Dendritic cell treated with granulocyte-macrophage colony-stimulating factor and Interleukin-4, amounts not matched to agents 40 ng/mL and 50 ng/mL, for 4 days (primary cell): Measurements from ENCODE around the gene CXXC4.

Experiments used
- H3K27ac Mint-ChIP-seq: one replicate; pipeline ENCODE4 v1.8.0; 2022; ENCODE audit warnings: mild to moderate bottlenecking, mixed read lengths
- H3K27me3 Mint-ChIP-seq: one replicate; pipeline ENCODE4 v1.8.0; 2022; ENCODE audit warnings: mild to moderate bottlenecking, mixed read lengths
- H3K36me3 Mint-ChIP-seq: one replicate; pipeline ENCODE4 v1.8.0; 2022; ENCODE audit warnings: low read depth, mixed read lengths
- H3K4me1 Mint-ChIP-seq: one replicate; pipeline ENCODE4 v1.8.0; 2022; ENCODE audit warnings: low read depth, mixed read lengths
- H3K4me3 Mint-ChIP-seq: one replicate; pipeline ENCODE4 v1.8.0; 2022; ENCODE audit warnings: mild to moderate bottlenecking, moderate library complexity, mixed read lengths
- H3K9me3 Mint-ChIP-seq: one replicate; pipeline ENCODE4 v1.8.0; 2022; ENCODE audit warnings: mixed read lengths
- intact Hi-C: fragments of 100-400 bp; cut with micrococcal nuclease; formaldehyde crosslinking; loops from one replicate; pipeline ENCODE4 v1.15.0; 2022

The CXXC4 gene

GRCh38 chr4:104494822-104495559, at the start of gene CXXC4:
Gene CXXC4, minus strand, starts transcription at chr4:104494894. Its CDS starts 3,092 bp downstream, at chr4:104491802.
- intact Hi-C loops: no loop called here
- Mint-ChIP-seq H3K9me3 (no peaks in the 10 kb centered on the region), H3K4me3 (no peak within 1 kb of the TSS), H3K27me3 (peaks cover 67% of the 10 kb centered on the region), H3K27ac (no peak within 1 kb of the TSS), H3K4me1 (peaks cover 25% of the 10 kb centered on the region), H3K36me3 (no peaks in the 10 kb centered on the region)

GRCh38 chr4:104533156-104533555, 38.5 kb upstream of the CXXC4 start:
- H3K36me3 Mint-ChIP-seq: no peaks in the 10 kb centered on the region
- no peaks in the 10 kb centered on the region for H3K4me1 Mint-ChIP-seq
- H3K27me3 Mint-ChIP-seq: peaks cover 1% of the 10 kb centered on the region
- H3K27ac Mint-ChIP-seq: no peak overlapping the region
- intact Hi-C loops: no loop called here
- H3K4me3 Mint-ChIP-seq: no peak overlapping the region
- H3K9me3 Mint-ChIP-seq: peaks cover 1% of the 10 kb centered on the region

- intact Hi-C loops: no loop called here
- Mint-ChIP-seq H3K4me3 (no peak overlapping the region), H3K27ac (no peak overlapping the region), H3K27me3 (peaks cover 1% of the 10 kb centered on the region), H3K4me1 (no peaks in the 10 kb centered on the region), H3K9me3 (peaks cover 6% of the 10 kb centered on the region), H3K36me3 (no peaks in the 10 kb centered on the region)
These were observed 38.0 kb upstream of the CXXC4 start for GRCh38 chr4:104532677-104533076.

GRCh38 chr4:104531390-104531789, 36.7 kb upstream of the CXXC4 start:
- H3K27ac Mint-ChIP-seq: no peak overlapping the region
- H3K9me3 Mint-ChIP-seq: peaks cover 8% of the 10 kb centered on the region

GRCh38 chr4:104530426-104530825, 35.7 kb upstream of the CXXC4 start:
- Mint-ChIP-seq H3K27me3 (peaks cover 1% of the 10 kb centered on the region), H3K9me3 (peaks cover 8% of the 10 kb centered on the region), H3K27ac (no peak overlapping the region), H3K4me1 (no peaks in the 10 kb centered on the region), H3K36me3 (no peaks in the 10 kb centered on the region), H3K4me3 (no peak overlapping the region)
- intact Hi-C loops: no loop called here

More at GRCh38 chr4:104531390-104531789, 36.7 kb upstream of the CXXC4 start:
- H3K27me3 Mint-ChIP-seq: peaks cover 1% of the 10 kb centered on the region
- intact Hi-C loops: no loop called here
- no peaks in the 10 kb centered on the region for H3K4me1 Mint-ChIP-seq
- H3K36me3 Mint-ChIP-seq: no peaks in the 10 kb centered on the region
- no peak overlapping the region for H3K4me3 Mint-ChIP-seq

- H3K27ac Mint-ChIP-seq: no peak overlapping the region
- H3K9me3 Mint-ChIP-seq: peaks cover 8% of the 10 kb centered on the region
- no peak overlapping the region for H3K4me3 Mint-ChIP-seq
- no peaks in the 10 kb centered on the region for H3K4me1 Mint-ChIP-seq
- H3K36me3 Mint-ChIP-seq: no peaks in the 10 kb centered on the region
- intact Hi-C loops: no loop called here
- no peaks in the 10 kb centered on the region for H3K27me3 Mint-ChIP-seq
These were observed 29.9 kb upstream of the CXXC4 start for GRCh38 chr4:104524591-104524990.

GRCh38 chr4:104524026-104524425, 29.3 kb upstream of the CXXC4 start:
- intact Hi-C loops: no loop called here
- Mint-ChIP-seq H3K4me3 (no peak overlapping the region), H3K27ac (no peak overlapping the region), H3K36me3 (no peaks in the 10 kb centered on the region), H3K4me1 (no peaks in the 10 kb centered on the region), H3K9me3 (peaks cover 8% of the 10 kb centered on the region), H3K27me3 (no peaks in the 10 kb centered on the region)

- Mint-ChIP-seq H3K36me3 (no peaks in the 10 kb centered on the region), H3K27me3 (no peaks in the 10 kb centered on the region), H3K27ac (no peak overlapping the region), H3K4me3 (no peak overlapping the region), H3K9me3 (no peaks in the 10 kb centered on the region), H3K4me1 (no peaks in the 10 kb centered on the region)
- intact Hi-C loops: no loop called here
These were observed 24.9 kb upstream of the CXXC4 start for GRCh38 chr4:104519588-104519987.

GRCh38 chr4:104516884-104517283, 22.2 kb upstream of the CXXC4 start:
- Mint-ChIP-seq H3K4me1 (no peaks in the 10 kb centered on the region), H3K27me3 (no peaks in the 10 kb centered on the region), H3K36me3 (no peaks in the 10 kb centered on the region), H3K4me3 (no peak overlapping the region), H3K27ac (no peak overlapping the region), H3K9me3 (no peaks in the 10 kb centered on the region)
- intact Hi-C loops: no loop called here

- intact Hi-C loops: no loop called here
- Mint-ChIP-seq H3K36me3 (no peaks in the 10 kb centered on the region), H3K27ac (no peak overlapping the region)
These were observed 13.5 kb upstream of the CXXC4 start for GRCh38 chr4:104508224-104508623.

GRCh38 chr4:104507112-104507511, 12.4 kb upstream of the CXXC4 start:
- no peak overlapping the region for H3K4me3 Mint-ChIP-seq
- intact Hi-C loops: no loop called here
- no peaks in the 10 kb centered on the region for H3K36me3 Mint-ChIP-seq
- H3K27ac Mint-ChIP-seq: no peak overlapping the region
- no peaks in the 10 kb centered on the region for H3K4me1 Mint-ChIP-seq
- H3K9me3 Mint-ChIP-seq: no peaks in the 10 kb centered on the region
- H3K27me3 Mint-ChIP-seq: peaks cover 7% of the 10 kb centered on the region

More at GRCh38 chr4:104508224-104508623, 13.5 kb upstream of the CXXC4 start:
- Mint-ChIP-seq H3K27me3 (peaks cover 5% of the 10 kb centered on the region), H3K9me3 (no peaks in the 10 kb centered on the region), H3K4me1 (no peaks in the 10 kb centered on the region), H3K4me3 (no peak overlapping the region)

GRCh38 chr4:104504536-104504935, 9.8 kb upstream of the CXXC4 start:
- H3K27ac Mint-ChIP-seq: no peak overlapping the region
- intact Hi-C loops: no loop called here
- H3K36me3 Mint-ChIP-seq: no peaks in the 10 kb centered on the region

GRCh38 chr4:104502471-104502870, 7.8 kb upstream of the CXXC4 start:
- Mint-ChIP-seq H3K4me1 (no peaks in the 10 kb centered on the region), H3K9me3 (no peaks in the 10 kb centered on the region), H3K36me3 (no peaks in the 10 kb centered on the region), H3K27ac (no peak overlapping the region), H3K4me3 (no peak overlapping the region), H3K27me3 (peaks cover 28% of the 10 kb centered on the region)
- intact Hi-C loops: no loop called here

More at GRCh38 chr4:104504536-104504935, 9.8 kb upstream of the CXXC4 start:
- Mint-ChIP-seq H3K4me3 (no peak overlapping the region), H3K9me3 (no peaks in the 10 kb centered on the region), H3K4me1 (no peaks in the 10 kb centered on the region), H3K27me3 (peaks cover 18% of the 10 kb centered on the region)

- H3K4me3 Mint-ChIP-seq: no peak overlapping the region
- no peak overlapping the region for H3K27ac Mint-ChIP-seq
- H3K36me3 Mint-ChIP-seq: no peaks in the 10 kb centered on the region
- H3K9me3 Mint-ChIP-seq: no peaks in the 10 kb centered on the region
- intact Hi-C loops: no loop called here
- H3K4me1 Mint-ChIP-seq: no peaks in the 10 kb centered on the region
- peaks cover 28% of the 10 kb centered on the region for H3K27me3 Mint-ChIP-seq
These were observed 6.6 kb upstream of the CXXC4 start for GRCh38 chr4:104501290-104501689.

GRCh38 chr4:104500442-104500841, 5.7 kb upstream of the CXXC4 start:
- intact Hi-C loops: no loop called here
- H3K4me3 Mint-ChIP-seq: no peak overlapping the region

More at GRCh38 chr4:104500442-104500841, 5.7 kb upstream of the CXXC4 start:
- H3K4me1 Mint-ChIP-seq: peaks cover 2% of the 10 kb centered on the region
- peaks cover 28% of the 10 kb centered on the region for H3K27me3 Mint-ChIP-seq
- H3K9me3 Mint-ChIP-seq: no peaks in the 10 kb centered on the region
- H3K36me3 Mint-ChIP-seq: no peaks in the 10 kb centered on the region
- no peak overlapping the region for H3K27ac Mint-ChIP-seq
